Ascending aorta (tissue), 2 donors: ENCODE data around the gene B4GALT7. TPM values are rescaled to one million over a fixed set of nuclear protein-coding genes. Genes with fewer than 3 reads are reported as not detected.
"Not testable (repeated sequence)": the region's sequence is repeated elsewhere in the genome, so short reads cannot be mapped to it uniquely, and the experiment has no call there.

ENCODE experiments used
- DNase-seq, 2 donors: peaks; one replicate each; pipeline ENCODE4 v3.0.0-alpha.2; 2019; ENCODE audit warnings: low spot score in 2 of 2
- H3K27ac ChIP-seq, 2 donors: fragments of 200-600 bp; sonication (generic); one replicate each; pipeline ENCODE4 v1.5.1; 2016 to 2017; ENCODE audit warnings: mild to moderate bottlenecking in 1 of 2
- H3K27me3 ChIP-seq: fragments of 200-600 bp; sonication (generic); one replicate; pipeline ENCODE4 v1.5.1; 2017
- H3K36me3 ChIP-seq, 2 donors: fragments of 200-600 bp; sonication (generic); one replicate each; pipeline ENCODE4 v1.5.1; 2016
- H3K4me1 ChIP-seq, 2 donors: fragments of 200-600 bp; sonication (generic); one replicate each; pipeline ENCODE4 v1.5.1; 2016 to 2017; ENCODE audit warnings: mild to moderate bottlenecking in 1 of 2
- H3K4me3 ChIP-seq, 2 donors: fragments of 200-600 bp; sonication (generic); one replicate each; pipeline ENCODE4 v1.5.1; 2016 to 2017; ENCODE audit warnings: mild to moderate bottlenecking in 1 of 2
- H3K9me3 ChIP-seq, 2 donors: fragments of 200-600 bp; sonication (generic); one replicate each; pipeline ENCODE4 v1.5.1; 2016
- intact Hi-C: fragments of 100-400 bp; cut with DNase I; formaldehyde crosslinking; loops from one replicate; pipeline ENCODE4 v1.15.1; 2023
- total RNA-seq: library from RNA; depleted of rRNA; stranded (reverse); fragments of >200 nt; gene quantifications from one replicate; pipeline ENCODE4 v1.1.0, GENCODE V29; 2016
- TF ChIP-seq, protein P1 (sequence below), 3 experiments: fragments of 200-600 bp in 2 of 3; fragments of 450-650 bp in 1 of 3; sonication (generic) in 2 of 3; IDR thresholded peaks; one replicate each; pipeline ENCODE4 v1.5.1; 2016 to 2019; ENCODE audit warnings: antibody characterized with exemption in 3 of 3, mild to moderate bottlenecking in 1 of 3, moderate library complexity in 1 of 3

B4GALT7 gene
- total RNA-seq, 1 donor from 2014 or later, result 25.7 TPM

DNA sequence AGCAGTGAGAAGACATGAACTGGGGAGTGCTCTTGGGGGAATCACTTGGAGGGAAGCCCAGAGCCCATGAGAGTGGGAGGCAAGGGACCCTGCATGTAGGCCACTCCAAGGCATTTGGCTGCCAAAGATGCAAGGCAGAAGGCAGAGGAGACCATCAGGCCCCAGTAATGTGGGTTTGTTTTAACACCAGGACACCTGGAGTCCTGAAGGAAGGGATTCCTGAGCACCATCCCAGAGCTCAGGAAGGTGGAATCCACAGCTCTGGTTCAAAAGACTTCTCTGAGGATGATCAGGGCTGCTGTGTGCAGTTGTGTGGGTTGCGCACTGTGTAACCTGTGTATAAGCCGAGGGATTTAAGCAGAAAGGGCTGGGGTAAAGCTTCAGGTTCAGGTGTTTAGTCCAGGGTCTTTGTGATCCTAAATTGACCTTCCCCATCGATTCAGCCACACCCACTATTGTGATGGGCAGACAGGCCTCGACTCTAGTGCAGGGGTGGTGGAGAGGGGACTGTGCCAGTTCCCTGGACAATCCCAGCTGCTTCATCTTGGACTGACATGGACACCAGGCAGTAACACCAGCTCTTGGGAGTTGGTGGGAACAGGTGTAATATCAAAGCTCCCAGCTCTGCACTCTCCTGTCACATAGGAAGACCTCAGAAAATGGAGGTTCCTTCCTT is 11.0 kb downstream of the B4GALT7 start:
- intact Hi-C loops, result no loop called here
- Histone ChIP-seq H3K36me3 (peaks cover 7 to 9% of the 10 kb centered on the region in 2 donors), H3K9me3 (no peaks in the 10 kb centered on the region), H3K4me1 (no peaks in the 10 kb centered on the region), H3K27me3 (no peaks in the 10 kb centered on the region), H3K4me3 (no peak overlapping the region), H3K27ac (no peak overlapping the region)
- DNase-seq, result no peak
- TF ChIP-seq, protein P1, sequence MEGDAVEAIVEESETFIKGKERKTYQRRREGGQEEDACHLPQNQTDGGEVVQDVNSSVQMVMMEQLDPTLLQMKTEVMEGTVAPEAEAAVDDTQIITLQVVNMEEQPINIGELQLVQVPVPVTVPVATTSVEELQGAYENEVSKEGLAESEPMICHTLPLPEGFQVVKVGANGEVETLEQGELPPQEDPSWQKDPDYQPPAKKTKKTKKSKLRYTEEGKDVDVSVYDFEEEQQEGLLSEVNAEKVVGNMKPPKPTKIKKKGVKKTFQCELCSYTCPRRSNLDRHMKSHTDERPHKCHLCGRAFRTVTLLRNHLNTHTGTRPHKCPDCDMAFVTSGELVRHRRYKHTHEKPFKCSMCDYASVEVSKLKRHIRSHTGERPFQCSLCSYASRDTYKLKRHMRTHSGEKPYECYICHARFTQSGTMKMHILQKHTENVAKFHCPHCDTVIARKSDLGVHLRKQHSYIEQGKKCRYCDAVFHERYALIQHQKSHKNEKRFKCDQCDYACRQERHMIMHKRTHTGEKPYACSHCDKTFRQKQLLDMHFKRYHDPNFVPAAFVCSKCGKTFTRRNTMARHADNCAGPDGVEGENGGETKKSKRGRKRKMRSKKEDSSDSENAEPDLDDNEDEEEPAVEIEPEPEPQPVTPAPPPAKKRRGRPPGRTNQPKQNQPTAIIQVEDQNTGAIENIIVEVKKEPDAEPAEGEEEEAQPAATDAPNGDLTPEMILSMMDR (IDR thresholded peaks at IDR 0.05), result no peak

DNA sequence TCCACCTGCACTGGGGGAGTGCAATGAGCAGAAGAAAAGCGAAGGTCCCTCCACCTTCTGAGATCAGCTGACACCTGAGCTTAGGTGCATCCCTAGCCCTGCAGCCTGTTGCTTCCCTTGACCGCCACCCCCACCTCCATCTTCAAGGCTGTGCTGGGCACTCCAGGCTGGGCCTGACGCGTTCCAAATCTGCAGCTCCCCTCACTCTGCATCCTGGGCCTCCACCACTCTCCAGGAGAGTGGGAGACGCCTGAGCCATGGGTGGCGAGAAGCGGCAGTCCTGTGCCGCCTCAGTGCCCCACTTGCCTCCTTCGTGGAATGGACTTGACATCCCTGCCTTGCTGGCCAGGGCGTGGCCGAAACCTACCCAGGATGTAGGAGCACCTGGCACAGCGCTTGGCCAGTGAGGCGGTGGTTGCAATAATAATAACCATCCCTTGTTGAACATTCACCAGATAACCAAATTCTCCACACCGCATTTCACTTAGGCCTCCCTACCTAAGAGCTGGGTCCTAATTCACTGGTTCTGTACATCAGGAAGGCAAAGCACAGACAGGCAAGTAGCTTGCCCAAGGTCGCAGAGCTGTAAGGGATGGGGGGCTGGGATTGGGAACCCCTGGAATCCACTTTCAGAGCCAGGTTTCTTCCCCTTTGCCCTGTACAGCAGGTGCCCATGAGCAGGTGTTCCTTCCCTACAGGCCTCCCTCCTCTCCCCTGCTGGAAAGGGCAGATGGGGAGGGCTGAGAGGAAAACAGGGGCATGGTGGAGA is 11.7 kb downstream of the B4GALT7 start:
- no peaks in the 10 kb centered on the region for H3K27me3 ChIP-seq
- no peaks in the 10 kb centered on the region for H3K4me1 ChIP-seq
- DNase-seq, result no peak
- TF ChIP-seq, protein P1 (IDR thresholded peaks at IDR 0.05), result no peak
- no peaks in the 10 kb centered on the region for H3K9me3 ChIP-seq
- no peak overlapping the region for H3K27ac ChIP-seq
- intact Hi-C loops, result no loop called here
- peaks cover 7 to 9% of the 10 kb centered on the region in 2 donors for H3K36me3 ChIP-seq
- no peak overlapping the region for H3K4me3 ChIP-seq

DNA sequence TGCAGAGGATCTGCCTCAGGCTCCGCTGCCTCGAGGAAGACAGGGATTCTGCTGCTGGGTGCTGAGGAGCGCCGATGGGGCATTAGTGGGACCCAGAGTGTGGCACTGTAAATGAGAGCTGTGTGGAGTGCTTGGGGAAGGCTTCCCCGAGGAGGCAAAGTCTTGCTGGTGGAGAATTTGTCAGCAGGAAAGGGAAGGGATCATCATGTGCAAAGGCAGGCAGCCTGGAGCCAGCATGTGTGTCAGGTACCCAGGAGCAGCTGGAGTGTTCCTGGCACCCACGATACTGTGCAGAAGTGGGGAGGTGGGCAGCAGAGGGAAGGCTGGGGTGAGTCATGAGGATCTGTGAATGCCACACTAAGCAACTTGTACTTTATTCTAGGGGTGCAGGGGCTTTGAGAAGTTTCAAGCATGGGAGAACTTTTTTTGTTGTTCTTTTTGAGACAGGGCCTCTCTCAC is 12.3 kb downstream of the B4GALT7 start:
- intact Hi-C loops, result no loop called here
- no peak overlapping the region for H3K27ac ChIP-seq
- no peaks in the 10 kb centered on the region for H3K27me3 ChIP-seq
- H3K9me3 ChIP-seq, result no peaks in the 10 kb centered on the region
- no peaks in the 10 kb centered on the region for H3K4me1 ChIP-seq
- DNase-seq, result no peak
- peaks cover 7 to 9% of the 10 kb centered on the region in 2 donors for H3K36me3 ChIP-seq
- TF ChIP-seq, protein P1 (IDR thresholded peaks at IDR 0.05), result no peak
- no peak overlapping the region for H3K4me3 ChIP-seq

DNA sequence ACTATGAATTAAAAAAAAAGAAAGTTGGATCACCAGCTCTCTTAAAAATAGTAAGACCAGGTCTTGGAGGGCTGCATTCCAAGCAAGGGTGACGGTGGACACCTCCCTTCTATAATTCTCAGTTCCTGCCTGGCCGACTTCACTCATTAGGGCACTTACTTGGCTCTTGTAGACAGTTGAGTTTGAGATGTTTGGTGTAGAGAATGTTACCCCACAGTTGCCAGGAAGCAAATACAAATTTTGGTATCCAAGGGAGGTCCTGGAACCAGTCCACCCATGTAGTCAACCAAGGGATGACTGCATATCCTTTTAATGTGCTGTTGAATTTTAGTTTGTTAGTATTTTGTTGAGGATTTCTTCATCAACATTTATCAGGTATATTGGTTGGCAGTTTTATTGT is 20.6 kb downstream of the B4GALT7 start:
- Histone ChIP-seq H3K9me3 (no peaks in the 10 kb centered on the region), H3K4me3 (no peak overlapping the region), H3K27ac (no peak overlapping the region), H3K27me3 (no peaks in the 10 kb centered on the region), H3K4me1 (no peaks in the 10 kb centered on the region), H3K36me3 (peaks cover 15 to 45% of the 10 kb centered on the region in 2 donors)
- intact Hi-C loops, result no loop called here
- TF ChIP-seq, protein P1 (IDR thresholded peaks at IDR 0.05), result no peak
- DNase-seq, result no peak

DNA sequence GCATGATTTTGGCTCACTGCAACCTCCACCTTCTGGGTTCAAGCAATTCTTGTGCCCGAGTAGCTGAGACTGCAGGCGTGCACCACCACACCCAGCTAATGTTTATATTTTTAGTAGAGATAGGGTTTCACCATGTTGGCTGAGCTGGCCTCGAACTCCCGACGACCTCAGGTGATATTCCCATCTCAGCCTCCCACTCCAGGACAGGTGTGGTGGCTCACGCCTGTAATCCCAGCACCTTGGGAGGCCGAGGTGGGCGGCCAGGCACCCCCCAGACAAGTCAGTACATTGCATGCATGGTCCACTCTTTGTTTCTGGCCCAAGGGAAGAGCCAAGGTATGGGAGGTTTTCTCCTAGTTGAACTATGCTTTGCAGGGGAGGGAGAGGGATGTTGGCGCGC is 24.2 kb downstream of the B4GALT7 start:
- peaks cover 4 to 32% of the 10 kb centered on the region in 2 donors for H3K36me3 ChIP-seq
- DNase-seq, result not testable (repeated sequence)

DNA sequence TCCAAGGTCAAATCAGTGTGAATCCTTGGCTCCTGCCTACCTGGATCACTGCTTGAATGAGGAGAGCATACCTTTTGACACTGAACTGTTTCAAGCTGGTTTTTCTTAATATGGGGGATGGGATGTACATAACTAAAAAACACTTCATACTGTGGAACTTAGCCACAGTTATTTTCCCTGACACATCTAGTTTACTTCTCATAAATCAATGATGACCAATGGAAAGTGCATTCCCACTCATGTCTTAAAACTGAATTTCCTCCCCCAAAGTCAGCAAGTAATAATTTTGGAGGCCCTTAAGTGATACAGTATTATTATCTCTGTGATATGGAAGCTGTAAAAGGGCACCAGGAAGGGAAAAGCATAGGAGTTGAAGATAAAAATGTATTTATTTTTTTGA is 30.3 kb downstream of the B4GALT7 start:
- H3K4me1 ChIP-seq, DNase-seq, H3K4me3 ChIP-seq, intact Hi-C loops, H3K9me3 ChIP-seq, H3K36me3 ChIP-seq, H3K27ac ChIP-seq, H3K27me3 ChIP-seq: not testable (repeated sequence)

More for the DNA sequence above, 24.2 kb downstream of the B4GALT7 start:
- intact Hi-C loops, H3K4me1 ChIP-seq, H3K27ac ChIP-seq, H3K4me3 ChIP-seq, H3K9me3 ChIP-seq, H3K27me3 ChIP-seq: not testable (repeated sequence)

DNA sequence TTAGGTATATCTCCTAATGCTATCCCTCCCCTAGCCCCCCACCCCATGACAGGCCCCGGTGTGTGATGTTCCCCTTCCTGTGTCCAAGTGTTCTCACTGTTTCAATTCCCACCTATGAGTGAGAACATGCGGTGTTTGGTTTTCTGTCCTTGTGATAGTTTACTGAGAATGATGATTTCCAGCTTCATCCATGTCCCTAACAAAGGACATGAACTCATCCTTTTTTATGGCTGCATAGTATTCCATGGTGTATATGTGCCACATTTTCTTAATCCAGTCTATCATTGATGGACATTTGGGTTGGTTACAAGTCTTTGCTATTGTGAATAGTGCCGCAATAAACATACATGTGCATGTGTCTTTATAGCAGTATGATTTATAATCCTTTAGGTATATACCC is 35.0 kb downstream of the B4GALT7 start:
- H3K9me3 ChIP-seq, H3K27ac ChIP-seq, H3K27me3 ChIP-seq, H3K4me1 ChIP-seq, intact Hi-C loops, H3K4me3 ChIP-seq, H3K36me3 ChIP-seq, DNase-seq: not testable (repeated sequence)

DNA sequence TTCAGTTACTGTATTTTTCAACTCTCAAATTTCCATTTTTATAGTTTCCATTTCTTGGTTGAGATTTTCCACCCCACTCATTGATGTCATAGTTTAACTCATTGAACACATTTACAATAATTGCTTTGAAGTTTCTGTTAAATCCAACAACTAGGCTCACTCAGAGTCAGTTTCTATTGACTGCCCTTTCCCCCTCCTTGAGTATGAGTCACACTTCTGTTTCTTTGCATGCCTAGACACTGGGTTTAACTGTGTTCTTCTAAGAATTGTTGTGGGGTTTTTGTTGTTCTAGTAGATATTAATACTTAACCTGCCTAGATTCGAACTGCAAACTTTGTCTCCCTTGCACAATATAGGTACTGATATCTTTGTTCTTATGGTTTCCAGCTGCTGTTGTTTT is 45.5 kb downstream of the B4GALT7 start:
- H3K4me1 ChIP-seq, H3K27me3 ChIP-seq, intact Hi-C loops, H3K27ac ChIP-seq, H3K4me3 ChIP-seq, H3K36me3 ChIP-seq, H3K9me3 ChIP-seq, DNase-seq: not testable (repeated sequence)

DNA sequence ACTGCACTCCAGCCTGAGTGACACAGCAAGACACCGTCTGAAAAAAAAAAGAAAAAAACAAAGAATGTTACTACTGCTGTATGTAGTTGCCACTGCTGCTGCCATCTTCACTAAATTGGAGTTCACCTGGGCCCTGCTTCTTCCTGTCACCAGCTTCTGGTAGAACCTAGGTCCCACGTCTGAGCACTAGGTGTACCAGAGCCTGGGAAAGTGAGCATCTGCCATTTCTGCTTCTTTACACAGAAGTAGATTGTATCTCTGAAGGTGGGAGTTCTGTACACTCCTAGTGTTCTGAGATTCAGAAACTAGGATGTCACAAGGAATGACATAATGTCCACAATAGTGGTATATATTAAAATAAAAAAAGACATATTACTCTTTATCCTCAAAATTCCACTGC is 51.3 kb downstream of the B4GALT7 start:
- DNase-seq, H3K27ac ChIP-seq, H3K27me3 ChIP-seq, H3K9me3 ChIP-seq, H3K4me3 ChIP-seq, intact Hi-C loops, H3K4me1 ChIP-seq, H3K36me3 ChIP-seq: not testable (repeated sequence)

DNA sequence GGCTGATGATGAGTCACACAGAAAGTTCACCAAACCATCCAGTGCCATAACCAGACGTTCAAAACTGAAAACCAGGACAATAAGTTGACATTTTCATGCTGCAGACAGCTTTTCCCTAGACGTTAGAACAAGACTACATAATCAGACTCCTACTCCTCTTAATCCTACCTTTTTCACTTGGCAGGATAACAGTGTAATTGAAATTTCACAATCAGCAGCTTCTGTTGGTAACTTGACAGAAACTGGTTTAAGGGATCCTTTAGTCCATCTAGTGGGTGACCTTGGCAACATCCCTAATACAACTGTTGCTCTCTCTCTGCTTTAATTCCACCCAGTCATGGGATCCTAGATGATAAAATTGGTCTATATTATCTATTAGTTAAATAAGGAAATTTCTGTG is 57.9 kb downstream of the B4GALT7 start:
- intact Hi-C loops, result not testable (repeated sequence)

More for the DNA sequence above, 57.9 kb downstream of the B4GALT7 start:
- not testable (repeated sequence) for H3K4me3 ChIP-seq, H3K9me3 ChIP-seq, H3K27me3 ChIP-seq, H3K36me3 ChIP-seq, H3K4me1 ChIP-seq, DNase-seq, H3K27ac ChIP-seq
